Fibroblast of pulmonary artery (primary cell): ENCODE measurements around the gene R3HDM2.

Experiments
- DNase-seq: peaks from one replicate; pipeline ENCODE4 v3.0.0-alpha.2; 2010; ENCODE audit warnings: low read depth
- H3K4me3 ChIP-seq: replicated peaks from 2 replicates; pipeline ENCODE4 v1.5.1; 2011; ENCODE audit warnings: low read depth, mild to moderate bottlenecking, control low read depth, low read length, moderate library complexity
- TF ChIP-seq, protein P1 (sequence below): IDR thresholded peaks from 2 replicates; pipeline ENCODE4 v1.5.1; 2011; ENCODE audit warnings: mild to moderate bottlenecking, control low read depth, low read length, inconsistent platforms; ENCODE audit errors: missing control alignments

The R3HDM2 gene

DNA sequence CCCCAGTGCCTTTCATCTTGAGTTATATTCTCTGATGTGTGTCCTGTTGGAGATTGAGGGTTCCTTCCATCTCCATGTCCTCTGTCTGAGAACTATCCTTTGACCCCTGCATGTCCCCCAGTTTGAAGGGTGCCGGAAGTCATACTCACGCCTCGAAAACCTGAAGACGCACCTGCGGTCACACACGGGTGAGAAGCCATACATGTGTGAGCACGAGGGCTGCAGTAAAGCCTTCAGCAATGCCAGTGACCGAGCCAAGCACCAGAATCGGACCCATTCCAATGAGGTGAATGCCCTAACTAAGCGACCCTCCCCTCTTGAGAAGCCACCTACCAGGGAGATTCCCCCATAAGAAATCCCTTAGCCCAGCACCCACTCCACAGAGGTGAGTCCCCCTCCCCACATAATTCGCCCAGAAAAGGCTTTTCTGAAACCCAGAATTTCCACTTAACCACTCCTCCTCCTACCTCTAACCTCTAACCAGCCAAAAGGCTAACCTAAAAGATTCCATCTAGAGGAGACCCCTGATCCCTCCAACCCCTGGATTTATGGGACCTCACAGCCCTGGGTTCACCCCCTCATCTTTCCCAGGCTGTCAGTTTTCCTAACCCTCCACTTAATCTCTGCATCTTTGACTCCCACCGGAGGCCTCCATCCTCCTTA lies 36.5 kb upstream of the R3HDM2 start:
- no peak overlapping the region for H3K4me3 ChIP-seq
- TF ChIP-seq, protein P1, sequence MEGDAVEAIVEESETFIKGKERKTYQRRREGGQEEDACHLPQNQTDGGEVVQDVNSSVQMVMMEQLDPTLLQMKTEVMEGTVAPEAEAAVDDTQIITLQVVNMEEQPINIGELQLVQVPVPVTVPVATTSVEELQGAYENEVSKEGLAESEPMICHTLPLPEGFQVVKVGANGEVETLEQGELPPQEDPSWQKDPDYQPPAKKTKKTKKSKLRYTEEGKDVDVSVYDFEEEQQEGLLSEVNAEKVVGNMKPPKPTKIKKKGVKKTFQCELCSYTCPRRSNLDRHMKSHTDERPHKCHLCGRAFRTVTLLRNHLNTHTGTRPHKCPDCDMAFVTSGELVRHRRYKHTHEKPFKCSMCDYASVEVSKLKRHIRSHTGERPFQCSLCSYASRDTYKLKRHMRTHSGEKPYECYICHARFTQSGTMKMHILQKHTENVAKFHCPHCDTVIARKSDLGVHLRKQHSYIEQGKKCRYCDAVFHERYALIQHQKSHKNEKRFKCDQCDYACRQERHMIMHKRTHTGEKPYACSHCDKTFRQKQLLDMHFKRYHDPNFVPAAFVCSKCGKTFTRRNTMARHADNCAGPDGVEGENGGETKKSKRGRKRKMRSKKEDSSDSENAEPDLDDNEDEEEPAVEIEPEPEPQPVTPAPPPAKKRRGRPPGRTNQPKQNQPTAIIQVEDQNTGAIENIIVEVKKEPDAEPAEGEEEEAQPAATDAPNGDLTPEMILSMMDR: no peak
- DNase-seq: no peak

DNA sequence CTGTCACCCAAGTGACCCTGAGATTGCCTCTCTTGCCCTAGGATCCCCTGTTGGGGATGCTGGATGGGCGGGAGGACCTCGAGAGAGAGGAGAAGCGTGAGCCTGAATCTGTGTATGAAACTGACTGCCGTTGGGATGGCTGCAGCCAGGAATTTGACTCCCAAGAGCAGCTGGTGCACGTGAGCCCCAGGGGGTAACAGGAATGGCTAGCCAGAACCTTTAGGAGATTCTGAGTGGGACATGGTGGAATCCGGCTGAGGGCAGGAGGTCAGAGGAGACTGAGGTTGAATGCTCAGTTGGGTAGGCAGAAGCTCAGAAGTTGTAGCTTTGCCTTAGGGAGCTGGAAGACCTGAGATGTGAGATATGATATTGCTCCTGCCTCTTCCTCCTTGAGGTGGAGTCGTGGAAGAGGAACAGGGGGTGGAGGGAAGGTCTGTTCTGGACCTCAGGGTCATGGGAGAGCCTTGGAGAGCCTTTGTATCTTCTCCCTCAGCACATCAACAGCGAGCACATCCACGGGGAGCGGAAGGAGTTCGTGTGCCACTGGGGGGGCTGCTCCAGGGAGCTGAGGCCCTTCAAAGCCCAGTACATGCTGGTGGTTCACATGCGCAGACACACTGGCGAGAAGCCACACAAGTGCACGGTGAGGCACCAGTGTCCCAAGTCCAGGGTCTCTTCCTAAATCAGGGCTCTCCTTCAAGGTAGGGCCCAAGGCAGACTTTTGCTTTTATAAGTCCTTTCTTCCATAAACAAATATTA lies 35.1 kb upstream of the R3HDM2 start:
- no peak for DNase-seq
- TF ChIP-seq, protein P1: no peak
- H3K4me3 ChIP-seq: no peak overlapping the region

GRCh38 chr12:57465030-57465746 lies 34.3 kb upstream of the R3HDM2 start:
- no peak for DNase-seq
- TF ChIP-seq, protein P1: no peak
- no peak overlapping the region for H3K4me3 ChIP-seq

DNA sequence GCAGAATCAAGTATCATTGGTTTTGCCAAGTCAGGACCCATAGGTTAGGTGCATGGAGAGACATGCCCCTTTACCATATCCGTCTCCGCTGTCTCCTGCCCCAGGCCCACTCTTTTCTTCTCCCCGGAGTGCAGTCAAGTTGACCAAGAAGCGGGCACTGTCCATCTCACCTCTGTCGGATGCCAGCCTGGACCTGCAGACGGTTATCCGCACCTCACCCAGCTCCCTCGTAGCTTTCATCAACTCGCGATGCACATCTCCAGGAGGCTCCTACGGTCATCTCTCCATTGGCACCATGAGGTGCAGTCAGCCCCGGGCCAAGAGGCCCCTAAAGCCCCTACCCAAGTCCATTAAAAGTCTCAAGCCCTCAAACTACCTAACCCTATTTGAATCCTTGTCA lies 33.7 kb upstream of the R3HDM2 start:
- TF ChIP-seq, protein P1: no peak

DNA sequence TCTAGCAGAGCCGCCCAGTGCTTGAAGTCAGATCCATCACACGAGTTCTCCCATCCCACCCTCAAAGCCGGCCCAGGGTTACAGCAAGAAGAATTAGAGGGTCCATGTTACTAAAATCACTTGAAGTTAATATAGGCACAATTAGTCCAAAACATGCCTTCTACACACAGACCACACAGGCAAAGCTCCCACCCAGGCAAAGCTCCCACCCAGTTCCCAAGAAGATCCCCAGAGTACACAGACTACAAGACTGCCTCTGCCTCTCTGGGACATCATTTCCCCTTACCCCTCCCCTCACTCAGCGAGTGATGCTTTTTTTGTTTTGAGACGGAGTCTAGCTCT lies 32.0 kb upstream of the R3HDM2 start:
- H3K4me3 ChIP-seq: no peak overlapping the region
- TF ChIP-seq, protein P1: no peak
- no peak for DNase-seq

More for the DNA sequence above, 33.7 kb upstream of the R3HDM2 start:
- DNase-seq: no peak
- no peak overlapping the region for H3K4me3 ChIP-seq

DNA sequence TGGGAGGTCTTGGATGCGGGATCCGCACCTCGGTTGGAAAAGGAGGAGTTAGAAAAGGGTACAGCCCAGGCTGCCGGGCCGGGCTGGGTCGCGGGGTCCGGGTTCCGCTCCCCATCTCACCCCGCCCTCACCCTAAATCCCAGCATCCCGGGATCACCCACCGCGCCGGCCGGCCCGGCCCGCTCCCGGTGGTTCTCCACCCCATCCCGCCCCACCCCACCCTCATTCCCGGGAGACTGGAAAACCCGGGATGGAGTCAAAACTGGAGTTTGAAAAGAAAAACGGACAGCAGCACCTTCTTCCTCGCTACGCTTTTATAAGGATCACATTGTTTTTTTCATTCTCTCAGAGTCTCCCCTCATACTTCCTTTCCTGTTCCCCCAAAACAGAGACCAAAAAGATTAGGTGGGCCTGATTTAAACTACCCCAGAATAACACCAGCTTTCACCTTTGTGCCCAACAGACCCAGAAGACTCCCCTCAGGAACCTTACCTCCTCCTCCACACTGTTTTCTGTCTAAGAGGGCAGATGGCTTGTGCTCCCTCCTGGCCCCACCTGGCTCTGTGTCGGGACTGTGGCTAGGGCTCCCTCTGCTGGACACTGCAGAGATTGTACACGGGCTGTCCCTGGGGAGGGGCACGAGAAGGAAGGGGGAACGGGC lies 31.5 kb upstream of the R3HDM2 start:
- TF ChIP-seq, protein P1: peak; percentile 98
- DNase-seq: peak; percentile 90
- H3K4me3 ChIP-seq: peak overlapping the region; percentile 66
